ENCODE results near the gene IGF1. TPM values are rescaled to one million over a fixed set of nuclear protein-coding genes. Genes with fewer than 3 reads are reported as not detected.

Gene IGF1
- total RNA-seq, 1 donor: under 0.01 TPM

GRCh38 chr12:102468261-102468915, 12.0 kb downstream of the IGF1 start:
- no peak for DNase-seq (ENCODE audit: low read depth)
- TF ChIP-seq, protein P1, sequence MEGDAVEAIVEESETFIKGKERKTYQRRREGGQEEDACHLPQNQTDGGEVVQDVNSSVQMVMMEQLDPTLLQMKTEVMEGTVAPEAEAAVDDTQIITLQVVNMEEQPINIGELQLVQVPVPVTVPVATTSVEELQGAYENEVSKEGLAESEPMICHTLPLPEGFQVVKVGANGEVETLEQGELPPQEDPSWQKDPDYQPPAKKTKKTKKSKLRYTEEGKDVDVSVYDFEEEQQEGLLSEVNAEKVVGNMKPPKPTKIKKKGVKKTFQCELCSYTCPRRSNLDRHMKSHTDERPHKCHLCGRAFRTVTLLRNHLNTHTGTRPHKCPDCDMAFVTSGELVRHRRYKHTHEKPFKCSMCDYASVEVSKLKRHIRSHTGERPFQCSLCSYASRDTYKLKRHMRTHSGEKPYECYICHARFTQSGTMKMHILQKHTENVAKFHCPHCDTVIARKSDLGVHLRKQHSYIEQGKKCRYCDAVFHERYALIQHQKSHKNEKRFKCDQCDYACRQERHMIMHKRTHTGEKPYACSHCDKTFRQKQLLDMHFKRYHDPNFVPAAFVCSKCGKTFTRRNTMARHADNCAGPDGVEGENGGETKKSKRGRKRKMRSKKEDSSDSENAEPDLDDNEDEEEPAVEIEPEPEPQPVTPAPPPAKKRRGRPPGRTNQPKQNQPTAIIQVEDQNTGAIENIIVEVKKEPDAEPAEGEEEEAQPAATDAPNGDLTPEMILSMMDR (IDR thresholded peaks at IDR 0.05; ENCODE audit: insufficient read depth, low read depth, low read length): no peak
- no peak overlapping the region for H3K4me3 ChIP-seq (ENCODE audit: low read depth, low read length)

GRCh38 chr12:102465762-102466560, 14.4 kb downstream of the IGF1 start:
- TF ChIP-seq, protein P1 (IDR thresholded peaks at IDR 0.05; ENCODE audit: insufficient read depth, low read depth, low read length): no peak
- DNase-seq (ENCODE audit: low read depth): no peak
- H3K4me3 ChIP-seq (ENCODE audit: low read depth, low read length): no peak overlapping the region

GRCh38 chr12:102463659-102464249, 16.6 kb downstream of the IGF1 start:
- no peak for DNase-seq (ENCODE audit: low read depth)
- TF ChIP-seq, protein P1 (IDR thresholded peaks at IDR 0.05; ENCODE audit: insufficient read depth, low read depth, low read length): no peak
- H3K4me3 ChIP-seq (ENCODE audit: low read depth, low read length): no peak overlapping the region

GRCh38 chr12:102462795-102463465, 17.4 kb downstream of the IGF1 start:
- no peak overlapping the region for H3K4me3 ChIP-seq (ENCODE audit: low read depth, low read length)
- TF ChIP-seq, protein P1 (IDR thresholded peaks at IDR 0.05; ENCODE audit: insufficient read depth, low read depth, low read length): no peak
- DNase-seq (ENCODE audit: low read depth): peak; percentile 27

DNA sequence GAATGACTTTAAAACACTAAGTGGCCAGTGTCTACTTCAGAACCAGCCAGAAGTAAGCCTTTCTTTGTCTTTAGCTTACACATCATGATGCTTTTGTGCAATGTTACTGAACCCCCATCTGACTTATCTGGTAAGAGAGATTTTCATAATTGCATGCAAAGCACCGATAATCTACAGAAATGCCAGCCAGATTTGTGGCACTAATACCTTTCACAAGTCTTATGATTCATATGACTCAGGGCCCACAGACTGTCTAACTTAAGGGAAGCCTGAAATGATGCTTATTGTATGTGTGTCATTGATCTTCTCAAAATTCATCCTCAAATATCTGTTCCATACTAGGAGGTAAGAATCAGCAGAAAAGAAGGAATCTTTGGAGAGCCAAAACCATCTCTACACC, 18.0 kb downstream of the IGF1 start:
- TF ChIP-seq, protein P1 (IDR thresholded peaks at IDR 0.05; ENCODE audit: insufficient read depth, low read depth, low read length): no peak
- DNase-seq (ENCODE audit: low read depth): no peak
- no peak overlapping the region for H3K4me3 ChIP-seq (ENCODE audit: low read depth, low read length)

- TF ChIP-seq, protein P1 (IDR thresholded peaks at IDR 0.05; ENCODE audit: insufficient read depth, low read depth, low read length): no peak
- no peak for DNase-seq (ENCODE audit: low read depth)
- no peak overlapping the region for H3K4me3 ChIP-seq (ENCODE audit: low read depth, low read length)
These were observed 18.9 kb downstream of the IGF1 start for GRCh38 chr12:102461501-102461900.

Data from fibroblast of villous mesenchyme (primary cell).